Measurements from ENCODE around the gene IFITM2.
"Not testable (repeated sequence)": the region's sequence is repeated elsewhere in the genome, so short reads cannot be mapped to it uniquely, and the experiment has no call there.

Gene IFITM2

GRCh38 chr11:319888-320273 is 12.3 kb downstream of the IFITM2 start:
- CTCF ChIA-PET = interaction anchor here (0.6 kb wide), 2 partner anchors 15 to 29 kb away, joined by 3 to 4 read pairs; no protein-coding TSS in a partner anchor
- DNase-seq (ENCODE audit: low spot score); POLR2A ChIA-PET (ENCODE audit: low non-redundant PET): not testable (repeated sequence)
- peak overlapping the region; percentile 96 for H3K27ac ChIP-seq

- H3K27ac ChIP-seq = no peak overlapping the region
- ChIA-PET POLR2A (ENCODE audit: low non-redundant PET) (no interaction called here), CTCF (no interaction called here)
- DNase-seq (ENCODE audit: low spot score) = no peak
- TF ChIP-seq CTCF (conservative IDR thresholded peaks at IDR 0.05; ENCODE audit: low read depth) = no peak
Observed at GRCh38 chr11:324156-324555, 16.5 kb downstream of the IFITM2 start.

GRCh38 chr11:324593-325517 is 17.2 kb downstream of the IFITM2 start:
- CTCF ChIA-PET; DNase-seq (ENCODE audit: low spot score); H3K27ac ChIP-seq; POLR2A ChIA-PET (ENCODE audit: low non-redundant PET): not testable (repeated sequence)

- TF ChIP-seq CTCF (conservative IDR thresholded peaks at IDR 0.05; ENCODE audit: low read depth) = no peak
- ChIA-PET CTCF (no interaction called here), POLR2A (ENCODE audit: low non-redundant PET) (no interaction called here)
- no peak for DNase-seq (ENCODE audit: low spot score)
- H3K27ac ChIP-seq = no peak overlapping the region
Observed at GRCh38 chr11:325796-326591, 18.4 kb downstream of the IFITM2 start.

GRCh38 chr11:326592-326841 is 18.9 kb downstream of the IFITM2 start:
- DNase-seq (ENCODE audit: low spot score) = no peak
- H3K27ac ChIP-seq = no peak overlapping the region
- ChIA-PET POLR2A (ENCODE audit: low non-redundant PET) (no interaction called here), CTCF (no interaction called here)
- no peak for TF ChIP-seq CTCF (conservative IDR thresholded peaks at IDR 0.05; ENCODE audit: low read depth)

GRCh38 chr11:326842-327580 is 19.4 kb downstream of the IFITM2 start:
- CTCF ChIA-PET = no interaction called here
- no peak for DNase-seq (ENCODE audit: low spot score)
- POLR2A ChIA-PET (ENCODE audit: low non-redundant PET) = no interaction called here
- no peak overlapping the region for H3K27ac ChIP-seq
- TF ChIP-seq CTCF (conservative IDR thresholded peaks at IDR 0.05; ENCODE audit: low read depth) = no peak

- no peak for DNase-seq (ENCODE audit: low spot score)
- ChIA-PET CTCF (no interaction called here), POLR2A (ENCODE audit: low non-redundant PET) (no interaction called here)
- H3K27ac ChIP-seq = no peak overlapping the region
- no peak for TF ChIP-seq CTCF (conservative IDR thresholded peaks at IDR 0.05; ENCODE audit: low read depth)
Observed at GRCh38 chr11:327581-327923, 19.9 kb downstream of the IFITM2 start.

All from RWPE1 (cell line).